Esophagus muscularis mucosa (tissue), 4 donors: Measurements from ENCODE around the gene TYMS. TPM values are rescaled to one million over a fixed set of nuclear protein-coding genes. Genes with fewer than 3 reads are reported as not detected.
"Not testable (repeated sequence)": the region's sequence is repeated elsewhere in the genome, so short reads cannot be mapped to it uniquely, and the experiment has no call there.

ENCODE experiments used
- DNase-seq: peaks from one replicate; pipeline ENCODE4 v3.0.0-alpha.2; 2017; ENCODE audit errors: extremely low spot score
- H3K27ac ChIP-seq, 4 donors: fragments of 200-600 bp; sonication (generic); replicated peaks in 1 of 4; 1 replicate in 3 of 4; 2 replicates in 1 of 4; pipeline ENCODE4 v1.5.1; 2016 to 2019; ENCODE audit warnings: mild to moderate bottlenecking in 1 of 4
- H3K27me3 ChIP-seq, 4 donors: fragments of 200-600 bp; sonication (generic); one replicate each; pipeline versions ENCODE4 v1.5.1 to v1.6.0; 2016 to 2019
- H3K36me3 ChIP-seq, 4 donors: fragments of 200-600 bp; sonication (generic); one replicate each; pipeline ENCODE4 v1.5.1; 2016 to 2019
- H3K4me1 ChIP-seq, 4 donors: fragments of 200-600 bp; sonication (generic); one replicate each; pipeline ENCODE4 v1.5.1; 2016 to 2019
- H3K4me3 ChIP-seq, 4 donors: fragments of 200-600 bp; sonication (generic); 1 replicate in 2 of 4; 2 replicates in 2 of 4; pipeline ENCODE4 v1.5.1; 2016 to 2019; ENCODE audit warnings: mild to moderate bottlenecking in 4 of 4, moderate library complexity in 1 of 4
- H3K9me3 ChIP-seq, 4 donors: fragments of 200-600 bp; sonication (generic); 1 replicate in 3 of 4; 2 replicates in 1 of 4; pipeline ENCODE4 v1.5.1; 2016 to 2019
- EP300 ChIP-seq: sonication (generic); formaldehyde crosslinking; IDR thresholded peaks from one replicate; pipeline ENCODE4 v1.6.1; 2017; ENCODE audit warnings: antibody characterized with exemption
- POLR2A ChIP-seq: fragments of 450-650 bp; IDR thresholded peaks from one replicate; pipeline ENCODE4 v1.6.1; 2017; ENCODE audit warnings: antibody characterized with exemption, moderate library complexity, mild to moderate bottlenecking, low read depth
- POLR2AphosphoS5 ChIP-seq, 2 donors: sonication (generic); formaldehyde crosslinking; IDR thresholded peaks; one replicate each; pipeline ENCODE4 v1.6.1; 2017; ENCODE audit warnings: antibody characterized with exemption in 2 of 2
- WGBS: methylation state at CpG from one replicate; pipeline ENCODE4 v1.1.5; 2018; 5-methylcytosine and 5-hydroxymethylcytosine counted together
- intact Hi-C: fragments of 100-400 bp; cut with DNase I; formaldehyde crosslinking; loops from one replicate; pipeline ENCODE4 v1.15.1; 2023
- total RNA-seq, 4 donors: library from RNA; depleted of rRNA; stranded (reverse); fragments of >200 nt; gene quantifications; one replicate each; pipeline versions ENCODE4 v1.1.0 to v1.2.1, GENCODE V29; 2016
- TF ChIP-seq, protein P1 (sequence below), 3 experiments: fragments of 200-600 bp in 2 of 3; fragments of 450-650 bp in 1 of 3; sonication (generic) in 2 of 3; IDR thresholded peaks; one replicate each; pipeline ENCODE4 v1.5.1; 2017 to 2019; ENCODE audit warnings: antibody characterized with exemption in 3 of 3, mild to moderate bottlenecking in 2 of 3, moderate library complexity in 1 of 3

The TYMS gene
- total RNA-seq, 4 donors from 2014 or later = 0.42 to 3.8 (median 2.2) TPM

DNA sequence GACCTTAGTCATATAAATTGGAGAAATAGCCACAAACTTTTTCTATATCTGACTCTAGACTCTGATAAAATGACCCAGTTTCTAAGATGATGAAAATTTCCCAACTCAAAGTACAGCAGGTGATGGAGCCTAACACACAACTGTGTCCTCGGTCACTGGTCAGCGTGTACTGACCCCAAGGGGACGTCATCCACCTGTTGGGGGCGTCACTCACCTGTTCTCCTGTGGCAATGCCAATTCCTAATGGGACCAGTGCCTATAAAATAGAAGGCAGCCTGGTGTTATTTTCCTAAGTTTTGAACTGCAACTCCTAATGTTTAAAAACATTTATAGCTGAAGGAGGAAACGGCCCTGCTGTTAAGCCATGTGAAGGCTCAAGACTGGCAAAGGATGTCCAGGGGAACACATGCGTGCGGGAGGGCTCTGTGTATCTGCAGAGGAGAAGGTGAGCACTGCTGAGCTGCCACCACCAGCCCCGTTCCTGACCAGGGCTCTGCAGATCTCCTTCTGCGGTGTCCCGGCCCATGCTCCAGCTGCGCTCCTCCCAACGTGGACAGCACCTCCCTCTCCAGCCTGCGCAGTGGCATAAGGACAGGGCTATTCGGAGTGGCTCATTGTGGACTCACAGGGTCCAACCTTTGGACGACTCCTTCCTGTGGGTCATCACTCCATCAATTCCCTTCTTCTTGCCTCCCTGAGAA is 21.2 kb downstream of the TYMS start:
- intact Hi-C loops = no loop called here
- no peaks in the 10 kb centered on the region for H3K27me3 ChIP-seq
- peaks cover 4 to 28% (median 14%) of the 10 kb centered on the region in 4 donors for H3K4me1 ChIP-seq
- H3K36me3 ChIP-seq = peaks cover 5 to 70% (median 45%) of the 10 kb centered on the region in 4 donors
- H3K9me3 ChIP-seq = no peaks in the 10 kb centered on the region
- H3K4me3 ChIP-seq = no peak overlapping the region
- TF ChIP-seq POLR2AphosphoS5 (IDR thresholded peaks at IDR 0.05) = no peak
- no peak for TF ChIP-seq EP300
- TF ChIP-seq, protein P1, sequence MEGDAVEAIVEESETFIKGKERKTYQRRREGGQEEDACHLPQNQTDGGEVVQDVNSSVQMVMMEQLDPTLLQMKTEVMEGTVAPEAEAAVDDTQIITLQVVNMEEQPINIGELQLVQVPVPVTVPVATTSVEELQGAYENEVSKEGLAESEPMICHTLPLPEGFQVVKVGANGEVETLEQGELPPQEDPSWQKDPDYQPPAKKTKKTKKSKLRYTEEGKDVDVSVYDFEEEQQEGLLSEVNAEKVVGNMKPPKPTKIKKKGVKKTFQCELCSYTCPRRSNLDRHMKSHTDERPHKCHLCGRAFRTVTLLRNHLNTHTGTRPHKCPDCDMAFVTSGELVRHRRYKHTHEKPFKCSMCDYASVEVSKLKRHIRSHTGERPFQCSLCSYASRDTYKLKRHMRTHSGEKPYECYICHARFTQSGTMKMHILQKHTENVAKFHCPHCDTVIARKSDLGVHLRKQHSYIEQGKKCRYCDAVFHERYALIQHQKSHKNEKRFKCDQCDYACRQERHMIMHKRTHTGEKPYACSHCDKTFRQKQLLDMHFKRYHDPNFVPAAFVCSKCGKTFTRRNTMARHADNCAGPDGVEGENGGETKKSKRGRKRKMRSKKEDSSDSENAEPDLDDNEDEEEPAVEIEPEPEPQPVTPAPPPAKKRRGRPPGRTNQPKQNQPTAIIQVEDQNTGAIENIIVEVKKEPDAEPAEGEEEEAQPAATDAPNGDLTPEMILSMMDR (IDR thresholded peaks at IDR 0.05) = no peak
- no peak for TF ChIP-seq POLR2A
- 92% methylated on average over 15 of the region's 15 CpGs for WGBS
- H3K27ac ChIP-seq = no peak overlapping the region
- DNase-seq = no peak

DNA sequence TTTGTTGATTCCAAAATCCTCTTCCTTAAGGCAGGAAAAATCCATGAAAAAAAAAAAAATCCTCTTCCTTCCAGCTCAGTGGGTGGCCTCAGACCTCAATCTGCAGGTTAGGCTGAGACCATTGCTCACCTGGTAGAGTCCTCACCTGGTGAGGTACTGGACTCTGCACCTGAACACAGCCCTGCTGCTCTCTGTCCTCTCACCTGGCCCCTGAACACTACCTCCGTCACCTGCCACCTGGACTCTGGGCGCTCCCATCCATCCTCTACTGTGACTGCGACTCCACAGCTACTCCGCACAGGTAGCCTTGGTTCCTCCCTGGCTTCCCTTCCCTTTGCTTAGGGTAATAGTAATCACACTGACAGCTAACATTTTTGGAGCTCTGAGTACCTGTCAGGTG is 22.1 kb downstream of the TYMS start:
- H3K27ac ChIP-seq = no peak overlapping the region
- WGBS = 96% methylated on average over 4 of the region's 4 CpGs
- TF ChIP-seq POLR2AphosphoS5 (IDR thresholded peaks at IDR 0.05) (no peak), POLR2A (no peak), EP300 (no peak)
- TF ChIP-seq, protein P1 (IDR thresholded peaks at IDR 0.05) = no peak
- H3K4me3 ChIP-seq = no peak overlapping the region
- intact Hi-C loops = no loop called here
- H3K36me3 ChIP-seq = peaks cover 5 to 78% (median 46%) of the 10 kb centered on the region in 4 donors
- peaks cover 0 to 19% (median 5%) of the 10 kb centered on the region in 4 donors for H3K4me1 ChIP-seq
- no peaks in the 10 kb centered on the region for H3K27me3 ChIP-seq
- no peak for DNase-seq
- no peaks in the 10 kb centered on the region for H3K9me3 ChIP-seq

DNA sequence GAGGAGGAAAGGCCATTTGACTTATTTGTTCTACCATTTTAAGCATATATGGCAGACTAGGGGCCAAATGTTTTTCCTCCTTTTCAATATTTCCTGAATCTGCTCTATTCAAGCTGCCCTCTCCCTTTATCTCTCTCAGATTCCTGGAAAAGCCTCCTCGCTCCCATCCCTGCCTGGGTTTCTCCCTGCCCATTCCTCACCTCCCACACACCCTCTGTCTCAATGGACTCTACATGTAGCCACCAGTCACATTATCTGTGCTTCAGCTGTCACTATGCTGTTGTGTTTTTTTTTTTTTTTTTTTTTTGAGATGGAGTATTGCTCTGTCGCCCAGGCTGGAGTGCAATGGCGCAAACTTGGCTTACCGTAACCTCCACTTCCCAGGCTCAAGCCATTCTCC is 22.9 kb downstream of the TYMS start:
- Histone ChIP-seq H3K27ac (no peak overlapping the region), H3K36me3 (peaks cover 5 to 81% (median 41%) of the 10 kb centered on the region in 4 donors), H3K4me3 (no peak overlapping the region), H3K4me1 (peaks cover 0 to 10% (median 0%) of the 10 kb centered on the region in 4 donors), H3K27me3 (no peaks in the 10 kb centered on the region), H3K9me3 (no peaks in the 10 kb centered on the region)
- WGBS = 99% methylated on average over 4 of the region's 4 CpGs
- TF ChIP-seq POLR2AphosphoS5 (IDR thresholded peaks at IDR 0.05) (no peak), POLR2A (no peak), EP300 (no peak)
- TF ChIP-seq, protein P1 (IDR thresholded peaks at IDR 0.05) = no peak
- DNase-seq = no peak
- intact Hi-C loops = no loop called here

DNA sequence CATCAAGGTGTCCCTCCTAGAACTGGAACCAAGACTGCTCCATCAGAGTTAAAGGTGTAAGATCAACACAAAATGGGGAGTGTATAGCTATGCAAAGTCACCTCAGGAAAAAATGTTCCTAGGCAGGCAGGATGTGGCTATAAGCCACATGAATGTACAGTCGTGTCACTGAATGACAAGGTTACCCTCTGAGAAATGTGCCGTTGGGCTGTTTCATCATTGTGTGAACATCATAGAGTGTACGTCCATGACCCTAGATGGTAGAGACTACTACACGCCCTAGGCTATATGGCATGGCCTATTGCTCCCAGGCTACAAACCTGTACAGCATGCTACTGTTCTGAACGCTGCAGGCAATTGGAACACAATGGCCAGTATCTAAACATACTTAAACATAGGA is 24.5 kb downstream of the TYMS start:
- no peaks in the 10 kb centered on the region for H3K27me3 ChIP-seq
- intact Hi-C loops = no loop called here
- 89% methylated on average over 5 of the region's 5 CpGs for WGBS
- peaks cover under 1 to 84% (median 34%) of the 10 kb centered on the region in 4 donors for H3K36me3 ChIP-seq
- DNase-seq = no peak
- H3K4me3 ChIP-seq = no peak overlapping the region
- TF ChIP-seq POLR2A (no peak), POLR2AphosphoS5 (IDR thresholded peaks at IDR 0.05) (no peak), EP300 (no peak)
- TF ChIP-seq, protein P1 (IDR thresholded peaks at IDR 0.05) = no peak
- H3K4me1 ChIP-seq = peaks cover 0 to 10% (median 0%) of the 10 kb centered on the region in 4 donors
- H3K27ac ChIP-seq = no peak overlapping the region
- no peaks in the 10 kb centered on the region for H3K9me3 ChIP-seq

DNA sequence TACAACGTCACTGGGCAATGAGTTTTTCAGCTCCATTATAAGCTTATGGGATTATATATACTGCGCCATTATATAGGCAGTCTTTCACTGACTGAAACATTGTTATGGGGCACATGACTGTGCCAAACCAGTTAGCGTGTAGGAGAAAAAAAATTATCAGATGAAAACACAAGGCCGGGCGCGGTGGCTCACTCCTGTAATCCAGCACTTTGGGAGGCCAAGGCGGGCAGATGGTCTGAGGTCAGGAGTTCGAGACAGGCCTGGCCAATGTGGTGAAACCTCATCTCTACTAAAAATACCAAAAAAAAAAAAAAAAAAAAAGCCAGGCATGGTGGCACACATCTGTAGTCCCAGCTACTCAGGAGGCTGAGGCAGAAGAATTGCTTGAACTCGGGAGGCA is 25.0 kb downstream of the TYMS start:
- Histone ChIP-seq H3K36me3 (peaks cover 0 to 84% (median 30%) of the 10 kb centered on the region in 4 donors), H3K4me1 (peaks cover 0 to 10% (median 0%) of the 10 kb centered on the region in 4 donors)
- WGBS = 97% methylated on average over 9 of the region's 9 CpGs
- intact Hi-C loops, DNase-seq, H3K9me3 ChIP-seq, H3K27ac ChIP-seq, H3K27me3 ChIP-seq, H3K4me3 ChIP-seq: not testable (repeated sequence)
